HepG2 (cell line): Measurements from ENCODE around the gene U2AF2. TPM values are rescaled to one million over a fixed set of nuclear protein-coding genes. Genes with fewer than 3 reads are reported as not detected.

Experiments used
- CSRNP2 ChIP-seq: sonication (generic); formaldehyde crosslinking; conservative IDR thresholded peaks from 2 replicates; pipeline ENCODE4 v1.8.0; 2022; ENCODE audit warnings: low read depth, missing genetic modification reagents
- E2F2 ChIP-seq: sonication (generic); formaldehyde crosslinking; IDR thresholded peaks from 2 replicates; pipeline ENCODE4 v1.4.0; 2020; ENCODE audit warnings: missing genetic modification reagents, borderline replicate concordance
- FOSL2 ChIP-seq: sonication (generic); formaldehyde crosslinking; IDR thresholded peaks from 2 replicates; pipeline ENCODE4 v1.4.0; 2020; ENCODE audit warnings: missing genetic modification reagents
- HCFC1 ChIP-seq: fragments of 150-350 bp; IDR thresholded peaks from 2 replicates; pipeline ENCODE4 v1.6.1; 2014; ENCODE audit warnings: low read depth, low read length
- MED8 ChIP-seq: sonication (generic); formaldehyde crosslinking; IDR thresholded peaks from 2 replicates; pipeline ENCODE4 v1.8.1; 2023; ENCODE audit warnings: mild to moderate bottlenecking, missing genetic modification reagents; ENCODE audit not compliant: insufficient replicate concordance
- MEF2D ChIP-seq: sonication (generic); formaldehyde crosslinking; IDR thresholded peaks from 2 replicates; pipeline ENCODE4 v1.5.1; 2020; ENCODE audit warnings: mild to moderate bottlenecking, missing genetic modification reagents
- MIER3 ChIP-seq: IDR thresholded peaks from 2 replicates; pipeline ENCODE4 v1.6.1; 2016; ENCODE audit warnings: missing compliant biosample characterization, borderline replicate concordance
- MYC ChIP-seq: sonication (generic); formaldehyde crosslinking; IDR thresholded peaks from 2 replicates; pipeline ENCODE4 v1.9.0; 2021; ENCODE audit warnings: missing genetic modification reagents, borderline replicate concordance
- PCBP1 ChIP-seq: fragments of 200-400 bp; formaldehyde crosslinking; IDR thresholded peaks from 2 replicates; pipeline ENCODE4 v1.6.1; 2017; ENCODE audit warnings: mild to moderate bottlenecking, low read depth, low read length, borderline replicate concordance
- PPARG ChIP-seq: conservative IDR thresholded peaks from 2 replicates; pipeline ENCODE4 v1.6.1; 2016; ENCODE audit warnings: missing biosample characterization, missing genetic modification reagents
- TAF1 ChIP-seq: sonication (generic); formaldehyde crosslinking; IDR thresholded peaks from 2 replicates; pipeline ENCODE4 v1.4.0; 2020; ENCODE audit warnings: missing genetic modification reagents
- USF2 ChIP-seq, 2 experiments: sonication (generic) in 1 of 2; formaldehyde crosslinking in 1 of 2; IDR thresholded peaks; 2 replicates each; pipeline versions ENCODE4 v1.5.1 to v1.6.1; 2011 to 2020; ENCODE audit warnings: borderline replicate concordance in 1 of 2, low read depth in 1 of 2, low read length in 1 of 2, mild to moderate bottlenecking in 1 of 2, missing genetic modification reagents in 1 of 2, moderate library complexity in 1 of 2
- ZGPAT ChIP-seq: IDR thresholded peaks from 2 replicates; pipeline ENCODE4 v1.6.1; 2016; ENCODE audit warnings: mild to moderate bottlenecking
- ZKSCAN1 ChIP-seq: fragments of 150-350 bp; IDR thresholded peaks from 2 replicates; pipeline ENCODE4 v1.6.1; 2014; ENCODE audit warnings: low read length
- ZMAT3 ChIP-seq: sonication (generic); formaldehyde crosslinking; conservative IDR thresholded peaks from 2 replicates; pipeline ENCODE4 v1.7.0; 2021; ENCODE audit warnings: missing genetic modification reagents
- ZNF234 ChIP-seq: sonication (generic); formaldehyde crosslinking; conservative IDR thresholded peaks from 2 replicates; pipeline ENCODE4 v1.5.1; 2020; ENCODE audit warnings: mild to moderate bottlenecking, missing genetic modification reagents
- ZNF431 ChIP-seq: sonication (generic); formaldehyde crosslinking; IDR thresholded peaks from 2 replicates; pipeline ENCODE4 v1.9.0; 2022; ENCODE audit warnings: missing genetic modification reagents, low read depth, mild to moderate bottlenecking, borderline replicate concordance
- ZNF572 ChIP-seq: sonication (generic); formaldehyde crosslinking; IDR thresholded peaks from 2 replicates; pipeline ENCODE4 v1.5.1; 2020; ENCODE audit warnings: mild to moderate bottlenecking, missing genetic modification reagents
- ZNF749 ChIP-seq: sonication (generic); formaldehyde crosslinking; IDR thresholded peaks from 2 replicates; pipeline ENCODE4 v1.8.0; 2022; ENCODE audit warnings: mild to moderate bottlenecking, missing genetic modification reagents, moderate library complexity, borderline replicate concordance
- ZSCAN31 ChIP-seq: sonication (generic); formaldehyde crosslinking; IDR thresholded peaks from 2 replicates; pipeline ENCODE4 v1.5.0; 2020; ENCODE audit warnings: low read depth, mild to moderate bottlenecking, missing genetic modification reagents
- polyA plus RNA-seq, 8 experiments: library from polyadenylated mRNA; depleted of rRNA in 3 of 8; stranded (reverse) in 7 of 8; unstranded in 1 of 8; fragments of >200 nt; fragmentation: Illumina TruSeq in 4 of 8; extraction: Trizol in 4 of 8; gene quantifications; 2 replicates each; pipeline versions ENCODE4 v1.2.1 to v1.2.3, GENCODE V29; 2011 to 2016; ENCODE audit warnings: low read depth in 4 of 8, missing spikeins in 1 of 8, mixed read lengths in 1 of 8; ENCODE audit not compliant: insufficient read depth in 1 of 8
- total RNA-seq, 5 experiments: library from RNA; depleted of rRNA; stranded (reverse); fragments of >200 nt; fragmentation: Illumina TruSeq; extraction: Trizol; gene quantifications; 2 replicates each; pipeline ENCODE4 v1.2.3, GENCODE V29; 2016; ENCODE audit warnings: low read depth in 1 of 5

U2AF2 gene
- total and polyA plus RNA-seq, 2 of the 13 experiments (the other 11 are each of a cell fraction or from before 2014, with no cell fraction given) = 84.3 to 124 TPM

- TF ChIP-seq E2F2 (CRISPR knock-in tag) (peak; percentile 37; the same call in 1 of the 2 replicates), PCBP1 (no peak), ZSCAN31 (CRISPR knock-in tag) (no peak), ZKSCAN1 (no peak), ZGPAT (CRISPR knock-in tag) (peak; percentile 52; the same call in 1 of the 2 replicates), MIER3 (CRISPR knock-in tag) (no peak), TAF1 (CRISPR knock-in tag) (peak; percentile 70), MEF2D (CRISPR knock-in tag) (0 out of 2 replicates have a peak, but pooled peaks have one; percentile 3), ZNF749 (CRISPR knock-in tag) (peak; percentile 64; the same call in 1 of the 2 replicates), FOSL2 (CRISPR knock-in tag) (no peak), ZMAT3 (CRISPR knock-in tag) (no peak; the same call in 1 of the 2 replicates), MYC (CRISPR knock-in tag) (peak; percentile 85), PPARG (no peak), CSRNP2 (CRISPR knock-in tag) (no peak), USF2 (IDR thresholded peaks at IDR 0.05; ENCODE audit: low read depth, low read length) (0 out of 2 replicates have a peak, but pooled peaks have one; percentile 26), USF2 (CRISPR knock-in tag; IDR thresholded peaks at IDR 0.05; ENCODE audit: borderline replicate concordance) (0 out of 2 replicates have a peak, but pooled peaks have one; percentile 21), ZNF572 (no peak), MED8 (CRISPR knock-in tag) (peak; percentile 21), HCFC1 (peak; percentile 6; the same call in 1 of the 2 replicates), ZNF431 (CRISPR knock-in tag) (peak; percentile 45; the same call in 1 of the 2 replicates), ZNF234 (CRISPR knock-in tag) (no peak)
These were observed at the start of gene U2AF2 (continued) for GRCh38 chr19:55654868-55655647.
